GM15510 (cell line): ENCODE results near the gene APCDD1L.

Source experiments
- POLR2A ChIP-seq: IDR thresholded peaks from 3 replicates; pipeline ENCODE4 v1.6.1; 2011; ENCODE audit warnings: borderline replicate concordance; ENCODE audit not compliant: insufficient read length; ENCODE audit errors: extremely low read depth

The APCDD1L gene

DNA sequence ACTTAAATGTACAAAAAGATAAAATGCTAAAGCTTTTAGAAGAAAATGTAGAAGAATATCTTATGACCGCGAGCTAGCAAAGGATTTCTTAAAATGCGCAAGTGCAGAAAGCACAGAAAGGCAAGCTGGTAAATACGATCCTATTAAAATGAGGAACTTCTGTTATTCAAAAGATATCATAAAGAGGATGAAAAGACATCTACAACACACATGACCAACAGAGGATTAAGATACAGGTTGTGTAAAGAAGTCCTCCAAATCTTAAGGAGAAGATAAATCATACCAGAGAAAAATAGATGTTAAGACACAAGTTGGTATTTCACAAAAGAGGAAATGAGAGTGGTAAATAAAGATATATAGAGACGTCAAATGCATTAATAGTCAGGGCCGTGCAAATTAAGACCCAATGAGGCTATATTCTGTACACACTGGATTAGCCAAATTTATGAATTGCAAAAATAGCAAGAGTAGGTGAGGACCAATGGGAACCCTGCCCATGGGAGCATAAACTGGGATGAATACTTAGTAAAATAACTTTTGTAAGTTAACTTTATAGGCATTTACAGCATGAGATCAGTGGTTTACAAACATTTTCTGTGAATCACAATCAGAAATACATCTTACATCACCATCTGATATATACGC lies 23.0 kb downstream of the APCDD1L start:
- no peak for TF ChIP-seq POLR2A

DNA sequence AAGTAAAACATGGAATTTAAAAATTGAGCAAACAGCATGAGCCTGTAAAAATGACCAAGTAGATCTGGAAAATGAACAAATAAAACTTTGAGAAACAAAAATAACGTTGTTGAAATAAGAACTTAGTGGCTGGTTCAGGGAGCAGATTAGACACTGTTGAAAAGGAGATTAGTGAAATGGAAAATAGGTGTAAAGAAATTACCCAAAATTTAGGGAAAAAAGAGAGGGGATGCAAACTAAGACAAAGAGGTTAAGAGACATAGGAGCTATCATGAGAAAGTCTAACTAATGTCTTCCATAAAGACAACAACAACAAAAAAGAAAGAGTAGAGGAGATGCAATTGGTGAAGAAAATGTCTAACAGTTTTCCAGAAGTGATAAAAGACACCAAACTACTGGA lies 29.0 kb downstream of the APCDD1L start:
- no peak for TF ChIP-seq POLR2A

DNA sequence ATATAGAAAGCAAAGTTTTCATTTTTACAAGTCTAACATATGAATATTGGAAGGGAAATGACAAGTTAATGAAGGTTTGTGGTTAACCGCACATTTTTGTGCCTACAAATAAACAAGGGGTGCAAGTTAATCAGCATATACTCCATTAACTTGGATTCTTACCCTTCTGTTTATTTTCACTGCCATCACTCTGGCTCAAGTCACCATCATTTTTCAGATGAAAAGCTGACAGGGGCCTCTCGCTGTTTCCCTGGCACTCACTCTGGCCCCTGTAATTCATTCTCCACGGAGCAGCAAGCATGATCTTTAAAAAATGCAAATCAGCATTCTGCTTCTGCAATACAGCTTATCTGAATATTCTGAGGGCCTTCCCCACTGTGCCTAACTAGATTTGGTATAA lies 29.8 kb downstream of the APCDD1L start:
- no peak for TF ChIP-seq POLR2A

DNA sequence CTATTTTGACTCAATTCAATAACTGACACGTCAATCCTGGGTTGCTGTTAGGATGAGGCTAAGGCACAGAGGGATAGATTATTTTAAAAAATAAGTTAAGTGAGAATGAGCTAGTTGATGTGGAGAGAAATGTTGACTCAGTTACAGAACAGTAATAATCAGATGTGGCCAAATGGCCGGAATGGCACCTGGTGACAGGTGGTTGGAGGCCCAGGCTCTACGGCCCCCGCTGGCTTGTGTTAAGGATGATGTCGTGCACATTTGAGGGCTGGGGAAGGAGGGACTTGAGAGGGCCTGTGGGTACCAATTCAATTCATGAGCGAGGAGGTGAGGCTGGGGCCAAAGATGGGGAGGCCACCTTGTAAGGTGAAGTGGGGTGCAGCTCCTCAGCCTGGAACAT lies 31.7 kb downstream of the APCDD1L start:
- TF ChIP-seq POLR2A: no peak

DNA sequence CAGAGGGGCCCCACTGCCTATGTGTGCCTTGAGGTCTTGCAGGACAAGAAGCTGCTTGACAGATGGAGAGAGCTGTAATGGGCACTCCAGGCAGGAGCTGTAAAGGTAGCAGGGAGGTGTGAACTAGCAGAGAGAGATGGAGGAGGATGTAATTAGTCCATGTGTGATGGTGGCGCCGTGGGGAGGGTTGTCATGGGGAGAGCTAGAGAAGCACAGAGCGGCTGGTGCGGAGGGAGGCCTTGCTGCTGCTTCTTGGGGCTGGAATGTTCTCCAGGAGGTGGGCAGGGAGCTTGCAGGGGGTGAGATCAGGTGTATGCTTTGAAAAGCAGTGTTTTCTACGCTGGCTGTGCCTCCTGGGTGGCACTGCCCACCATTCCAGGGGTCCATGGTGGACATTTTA lies 32.1 kb downstream of the APCDD1L start:
- no peak for TF ChIP-seq POLR2A

DNA sequence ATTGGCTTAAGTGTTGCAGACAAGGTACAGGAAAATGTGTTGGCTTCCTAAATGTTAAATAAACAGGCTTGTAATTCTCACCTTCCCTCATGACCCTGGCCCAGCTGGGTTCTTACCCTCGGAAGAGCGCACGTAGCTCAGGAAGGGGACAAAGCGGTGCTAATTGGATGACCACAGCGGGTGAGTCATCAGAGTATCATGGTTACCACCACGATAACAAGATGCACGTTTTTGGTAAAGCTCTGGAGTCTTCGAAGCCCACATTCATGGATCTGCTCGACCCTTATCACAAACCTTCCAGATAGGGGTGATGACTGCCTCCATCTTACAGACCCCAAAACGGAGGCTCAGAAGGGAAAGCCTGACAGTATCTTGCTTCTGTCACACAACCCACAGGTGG lies 32.8 kb downstream of the APCDD1L start:
- TF ChIP-seq POLR2A: no peak

DNA sequence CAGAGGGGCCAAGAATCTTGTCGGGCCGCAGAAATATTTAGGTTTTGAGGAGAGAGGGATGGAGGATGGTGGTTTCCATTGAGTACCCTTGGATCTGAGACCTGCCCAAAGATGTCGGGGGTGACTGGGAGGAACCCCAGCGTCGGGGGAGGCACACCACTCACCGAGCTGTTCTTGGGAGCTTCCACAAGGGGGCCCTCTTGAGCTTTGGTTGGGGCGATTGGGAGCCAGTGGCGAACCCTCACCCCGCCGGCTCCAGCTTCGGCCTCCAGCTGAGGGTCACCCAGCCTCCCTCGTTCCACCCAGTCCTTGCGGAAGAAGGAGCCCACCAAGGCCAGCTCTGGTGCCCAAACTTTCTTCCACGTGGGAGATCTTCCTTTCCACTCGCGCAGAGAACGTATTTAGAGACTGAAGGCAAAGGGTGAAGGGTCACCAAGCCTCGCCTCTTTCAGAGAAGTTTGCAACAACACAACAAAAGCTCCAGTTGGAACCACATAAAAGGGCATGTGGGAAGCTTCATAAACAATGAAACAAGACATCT lies 33.6 kb downstream of the APCDD1L start:
- TF ChIP-seq POLR2A: no peak

DNA sequence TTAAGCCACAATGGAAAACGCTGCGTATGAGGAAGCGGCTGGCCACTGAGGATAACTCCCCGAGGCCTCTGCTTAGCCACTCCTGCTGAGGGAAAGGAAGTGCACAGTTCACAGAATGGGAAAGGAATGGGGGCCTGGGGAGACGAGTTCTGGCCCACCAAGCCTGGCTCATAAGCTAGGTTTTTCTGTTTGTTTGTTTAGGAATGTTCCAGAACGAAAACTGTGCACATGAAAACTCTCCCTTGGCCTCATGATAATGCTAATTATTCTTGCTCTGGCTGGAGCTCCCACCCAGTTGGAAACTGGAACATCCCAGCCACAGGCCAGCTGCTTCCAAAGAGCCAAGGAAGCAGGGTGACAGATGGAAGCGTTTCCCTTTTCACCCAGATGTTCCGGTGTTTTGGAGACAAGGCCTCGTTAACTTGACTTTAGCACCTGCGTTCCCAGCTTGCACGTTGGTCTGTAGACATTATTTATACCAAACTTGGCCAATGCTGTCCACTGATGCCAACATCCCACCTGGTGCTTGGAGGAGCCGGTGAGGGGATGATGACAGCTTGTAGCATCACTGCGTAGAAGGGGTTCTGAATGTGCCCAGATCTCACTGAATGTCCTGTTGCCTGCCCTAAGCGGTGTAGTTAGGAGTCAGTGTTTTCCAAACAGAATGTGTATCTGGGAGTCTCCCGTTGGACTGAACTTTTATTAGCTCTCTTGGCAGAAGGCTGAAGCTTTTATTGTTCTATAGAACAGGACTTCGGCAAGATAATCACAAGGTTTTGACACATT lies 34.5 kb downstream of the APCDD1L start:
- no peak for TF ChIP-seq POLR2A

DNA sequence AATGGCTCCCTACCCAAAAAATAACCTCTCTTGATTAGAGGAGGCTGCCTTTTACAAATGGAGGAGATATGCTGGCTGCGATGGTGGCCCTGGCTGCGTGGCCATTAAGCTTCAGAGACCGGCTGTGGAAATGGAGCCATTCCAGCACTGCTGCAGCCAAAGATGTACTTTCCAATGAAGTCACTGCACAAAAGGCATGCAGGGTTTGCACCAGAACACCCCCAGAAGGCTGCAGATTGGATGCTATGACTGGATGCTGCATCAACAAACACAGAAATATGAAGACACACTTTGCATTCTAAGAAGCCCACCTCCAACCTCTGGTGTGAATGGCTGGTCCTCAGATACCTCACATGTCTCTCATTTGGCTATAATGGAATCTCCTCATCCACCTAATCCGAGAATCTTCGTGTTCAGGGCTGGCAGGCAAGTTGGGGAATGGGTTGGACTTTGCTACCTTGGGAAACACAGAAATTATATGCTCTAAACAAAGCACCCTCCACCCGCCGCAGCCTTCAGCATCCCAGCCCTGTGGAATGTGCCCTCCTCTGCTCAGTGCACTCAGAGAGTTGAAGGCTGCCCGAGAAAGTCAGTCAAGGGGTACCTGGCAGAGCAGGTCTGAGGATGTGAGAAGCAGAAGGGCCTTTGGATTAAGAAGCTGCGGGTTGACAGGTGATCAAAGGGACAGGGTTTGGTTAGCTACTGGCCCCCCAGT lies 35.3 kb downstream of the APCDD1L start:
- TF ChIP-seq POLR2A: no peak

DNA sequence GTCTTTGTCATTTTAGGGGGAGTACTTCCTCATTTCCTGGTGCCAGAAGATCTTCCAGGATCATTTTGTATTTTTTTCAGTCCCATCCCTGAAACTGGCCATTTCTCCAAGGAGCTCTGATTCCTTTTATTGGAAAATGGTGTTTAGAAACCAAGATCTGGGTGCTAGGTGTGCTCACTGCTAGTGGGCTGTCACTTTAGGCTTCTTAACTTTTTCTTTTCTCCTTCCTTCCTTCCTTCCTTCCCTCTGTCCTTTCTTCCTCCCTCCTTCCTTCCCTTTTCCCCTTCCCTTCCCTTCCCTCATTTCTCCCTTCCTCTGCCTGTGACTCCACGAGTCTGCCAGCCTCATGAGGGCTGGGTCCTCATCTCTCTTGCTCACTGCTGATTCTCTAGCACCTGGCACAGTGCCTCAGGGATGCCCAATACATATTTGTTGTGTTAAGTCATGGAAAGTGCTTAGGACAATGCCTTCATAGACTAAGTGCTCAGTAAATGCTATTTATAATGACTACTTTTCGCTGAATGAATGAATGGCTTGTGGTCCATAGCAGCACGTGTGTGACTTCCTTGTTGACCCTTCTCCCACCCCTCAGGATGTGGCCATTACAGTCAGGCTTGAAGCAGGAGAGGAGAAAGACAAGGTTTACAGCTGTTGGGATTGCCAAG lies 36.9 kb downstream of the APCDD1L start:
- TF ChIP-seq POLR2A: no peak

DNA sequence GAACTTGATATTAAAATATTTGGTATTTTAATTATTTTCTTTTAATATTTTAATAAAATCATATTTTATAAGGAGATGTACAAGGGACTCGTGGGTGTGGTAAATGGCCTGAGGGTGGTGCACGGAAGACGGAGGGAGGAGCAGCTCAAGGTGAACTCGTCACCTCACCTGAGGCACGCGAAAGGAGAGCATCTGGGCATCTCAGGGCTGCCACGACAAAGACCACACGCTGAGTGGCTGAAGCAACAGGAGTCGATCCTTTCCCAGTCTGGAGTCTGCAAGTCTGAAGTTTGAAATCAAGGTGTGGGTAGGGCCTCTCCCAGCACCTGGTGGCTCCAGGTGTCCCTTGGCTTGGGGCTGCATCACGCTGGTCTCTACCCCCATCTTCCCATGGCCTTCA lies 39.7 kb downstream of the APCDD1L start:
- no peak for TF ChIP-seq POLR2A

DNA sequence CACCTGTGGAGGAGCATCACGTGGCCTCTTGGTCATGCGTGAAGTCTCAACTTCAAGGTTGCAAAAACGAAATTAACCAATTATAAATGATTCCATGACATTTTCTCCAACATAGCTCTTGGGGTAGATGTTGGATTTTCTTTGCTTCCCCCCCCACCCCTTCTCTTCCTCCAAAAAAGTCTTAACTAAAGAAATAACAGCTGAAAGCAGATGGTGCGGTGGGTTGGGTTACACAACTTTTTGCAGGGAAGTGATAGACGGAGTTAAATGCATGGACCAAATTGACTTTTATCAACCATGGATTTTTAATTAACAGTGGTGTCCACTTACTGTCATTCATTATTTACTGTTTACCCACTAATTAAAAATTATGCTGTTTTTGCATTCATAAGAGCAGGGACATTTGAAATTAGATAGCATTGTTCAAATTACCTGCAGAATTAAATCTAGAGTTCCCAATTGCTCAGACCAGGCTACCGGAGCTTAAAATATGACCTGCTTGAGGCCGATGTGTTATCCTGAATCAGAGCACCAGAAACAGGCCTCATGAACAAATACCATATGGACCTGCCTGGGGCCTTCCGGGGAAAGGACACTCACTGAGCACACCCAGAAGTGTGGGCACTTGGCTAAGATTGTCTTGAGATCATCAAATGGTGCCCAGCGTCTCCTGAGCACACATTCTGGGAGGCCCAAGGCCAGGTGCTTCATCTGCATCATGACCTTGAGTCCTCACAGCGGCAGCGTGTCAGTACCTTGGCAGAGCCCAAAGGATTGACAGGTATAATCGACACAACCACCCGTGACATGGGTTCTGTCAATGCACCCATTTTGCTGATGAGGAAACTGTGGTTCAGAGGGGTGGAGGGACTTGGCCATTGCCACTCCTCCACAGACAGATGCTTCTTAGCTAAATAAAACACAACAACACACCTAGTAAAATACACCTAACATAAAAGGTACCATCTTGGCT lies 41.5 kb downstream of the APCDD1L start:
- no peak for TF ChIP-seq POLR2A

DNA sequence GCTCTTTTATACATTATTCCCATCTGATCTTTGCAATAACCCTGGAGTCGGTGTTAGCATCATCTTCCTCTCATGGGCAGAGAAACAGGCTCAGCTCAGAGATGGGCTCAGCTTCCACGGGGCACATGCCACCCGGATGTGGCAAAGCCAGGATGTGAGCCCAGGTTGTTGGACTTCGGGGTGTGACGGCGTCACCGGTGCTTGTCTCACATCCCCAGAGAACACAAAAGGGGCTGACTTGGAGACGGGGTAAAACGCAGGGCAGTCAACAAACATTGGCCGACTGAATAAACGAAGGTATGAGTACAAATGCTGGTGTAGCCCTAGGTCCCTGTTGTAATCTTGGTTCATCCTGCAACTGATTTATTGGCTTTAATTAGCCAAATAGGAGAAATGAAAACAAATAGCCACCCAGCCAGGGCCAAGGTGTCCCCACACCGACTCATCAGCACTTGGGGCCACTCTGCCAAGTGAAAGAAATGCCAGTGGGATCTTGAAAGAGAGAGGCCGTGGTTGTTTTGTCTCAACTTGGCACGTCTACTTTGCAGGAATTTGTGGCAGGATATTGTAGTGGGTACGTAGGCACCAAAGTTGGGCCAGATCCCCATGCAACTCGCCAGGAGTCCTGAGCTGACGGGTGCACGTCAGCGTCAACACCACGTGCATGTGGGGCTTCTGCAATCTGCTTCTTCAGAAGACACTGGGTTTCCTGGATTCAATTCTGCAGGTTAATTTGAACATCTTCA lies 42.8 kb downstream of the APCDD1L start:
- TF ChIP-seq POLR2A: no peak

DNA sequence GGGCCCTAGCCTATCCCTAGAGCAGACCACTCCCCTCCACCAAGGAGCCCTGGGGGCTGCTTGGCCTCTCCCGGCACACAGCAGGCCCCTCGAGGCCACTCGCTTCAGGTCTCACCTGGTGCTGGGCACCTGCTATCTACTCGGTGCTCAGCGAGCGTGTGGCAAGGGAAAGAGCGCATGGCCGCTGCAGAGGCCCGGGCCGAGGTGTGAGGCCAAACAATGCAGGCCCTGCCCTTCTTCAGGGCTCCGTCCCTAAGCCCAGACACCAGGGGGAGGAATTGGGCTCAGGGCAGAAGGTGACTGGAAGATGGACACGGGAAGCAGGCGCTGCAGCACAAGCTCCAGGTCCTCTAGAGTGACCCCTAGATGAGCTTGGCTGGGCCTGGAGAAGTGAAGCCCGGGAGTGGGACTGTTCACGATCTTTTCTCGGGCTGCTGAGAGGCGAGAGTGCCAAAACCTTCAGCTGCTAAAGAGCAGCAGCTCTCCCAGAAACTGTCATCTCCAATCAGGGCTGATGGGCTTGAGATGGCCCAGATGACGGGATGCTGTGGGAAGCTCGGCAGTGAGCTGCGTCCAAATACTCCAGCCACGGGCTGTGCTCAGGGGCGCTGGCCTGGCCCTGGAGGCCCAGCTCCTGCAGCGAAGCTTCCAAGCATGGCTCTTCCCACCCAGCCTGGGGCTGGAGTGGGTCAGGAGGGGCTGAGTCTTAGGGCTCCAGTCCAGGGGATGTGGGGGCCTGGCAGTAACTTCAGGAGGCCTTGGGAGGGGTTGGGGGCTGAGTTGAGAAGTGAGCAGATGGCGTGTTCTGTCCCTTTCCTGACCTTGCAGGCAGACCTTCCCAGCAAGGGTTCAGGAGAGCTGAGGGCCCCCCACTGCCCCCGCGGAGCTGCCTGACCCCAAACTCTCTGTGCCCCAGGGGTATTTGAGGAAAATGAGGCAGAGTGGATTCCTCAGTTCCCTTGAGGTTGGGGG lies 43.7 kb downstream of the APCDD1L start:
- TF ChIP-seq POLR2A: no peak
